IMR-90 (cell line): Measurements from ENCODE around the gene SRP9. TPM values are rescaled to one million over a fixed set of nuclear protein-coding genes. Genes with fewer than 3 reads are reported as not detected.
"Not testable (repeated sequence)": the region's sequence is repeated elsewhere in the genome, so short reads cannot be mapped to it uniquely, and the experiment has no call there.

Experiments used
- ATAC-seq: fragments of 200-7000 bp; cut with Tn5 transposase; 2 replicates; pipeline ENCODE4 v1.9.1; 2020; ENCODE audit warnings: low read depth, mild to moderate bottlenecking, moderate library complexity
- BruUV-seq: library from RNA; stranded (reverse); fragments of 400-500 nt; replicated peaks from 2 replicates; lab custom pipeline; 2021; lab: Mats Ljungman, UMichigan
- CTCF ChIA-PET: fragments of 300-600 bp; formaldehyde crosslinking; extraction: SDS; loops from one replicate; lab custom pipeline; 2021; ENCODE audit warnings: antibody characterized with exemption; lab: Yijun Ruan, JAX
- POLR2A ChIA-PET: fragments of 300-600 bp; sonication (Branson Sonifier 250); formaldehyde crosslinking; loops from one replicate; lab custom pipeline; 2022; ENCODE audit warnings: antibody characterized with exemption; ENCODE audit not compliant: unreplicated experiment; lab: Charles Lee
- DNase-seq: peaks from one replicate; pipeline ENCODE4 v3.0.0; 2013
- H2AFZ ChIP-seq: replicated peaks from 2 replicates; pipeline ENCODE3; 2013; ENCODE audit warnings: low read length, mild to moderate bottlenecking; ENCODE audit not compliant: poor library complexity
- H2AK5ac ChIP-seq: 2 replicates; pipeline ENCODE4 v1.6.1; 2013; ENCODE audit warnings: low read depth, low read length, inconsistent platforms
- H2AK9ac ChIP-seq: replicated peaks from 2 replicates; pipeline ENCODE3; 2013; ENCODE audit warnings: mild to moderate bottlenecking, low read depth, low read length, moderate library complexity; ENCODE audit not compliant: poor library complexity
- H2BK120ac ChIP-seq: 2 replicates; pipeline ENCODE4 v1.6.1; 2013; ENCODE audit warnings: low read depth, low read length, inconsistent platforms
- H2BK15ac ChIP-seq: 3 replicates; pipeline ENCODE4 v1.6.1; 2013; ENCODE audit warnings: low read depth, low read length, inconsistent platforms
- H2BK20ac ChIP-seq: 2 replicates; pipeline ENCODE4 v1.6.1; 2013; ENCODE audit warnings: low read depth, mild to moderate bottlenecking, inconsistent platforms, low read length, moderate library complexity
- H2BK5ac ChIP-seq: 2 replicates; pipeline ENCODE4 v1.6.1; 2013; ENCODE audit warnings: mild to moderate bottlenecking, low read depth, low read length, inconsistent platforms; ENCODE audit not compliant: poor library complexity, severe bottlenecking
- H3K14ac ChIP-seq: replicated peaks from 2 replicates; pipeline ENCODE4 v1.6.1; 2013; ENCODE audit warnings: low read depth, low read length, inconsistent platforms
- H3K18ac ChIP-seq: 2 replicates; pipeline ENCODE4 v1.6.1; 2013; ENCODE audit warnings: low read depth, low read length, control low read depth
- H3K23ac ChIP-seq: 2 replicates; pipeline ENCODE4 v1.6.1; 2013; ENCODE audit warnings: low read depth, low read length, inconsistent platforms
- H3K27ac ChIP-seq: 2 replicates; pipeline ENCODE4 v1.5.1; 2013; ENCODE audit warnings: mild to moderate bottlenecking, control low read depth, low read length; ENCODE audit not compliant: insufficient read depth
- H3K27me3 ChIP-seq: 2 replicates; pipeline ENCODE4 v1.6.1; 2013; ENCODE audit warnings: low read length; ENCODE audit not compliant: control insufficient read depth, insufficient read depth
- H3K36me3 ChIP-seq: 2 replicates; pipeline ENCODE4 v1.6.1; 2013; ENCODE audit warnings: low read length, mixed read lengths; ENCODE audit not compliant: control insufficient read depth, insufficient read depth
- H3K4ac ChIP-seq: 2 replicates; pipeline ENCODE4 v1.6.1; 2013; ENCODE audit warnings: low read depth, low read length, inconsistent platforms
- H3K4me1 ChIP-seq: 2 replicates; pipeline ENCODE4 v1.6.1; 2013; ENCODE audit warnings: low read length, mixed read lengths; ENCODE audit not compliant: control insufficient read depth, insufficient read depth
- H3K4me2 ChIP-seq: 2 replicates; pipeline ENCODE4 v1.6.1; 2013; ENCODE audit warnings: low read depth, mild to moderate bottlenecking, control low read depth, low read length, moderate library complexity
- H3K4me3 ChIP-seq: 2 replicates; pipeline ENCODE4 v1.5.1; 2013; ENCODE audit warnings: low read depth, mild to moderate bottlenecking, control low read depth, low read length, moderate library complexity; ENCODE audit not compliant: insufficient read depth
- H3K56ac ChIP-seq: 2 replicates; pipeline ENCODE4 v1.6.1; 2013; ENCODE audit warnings: low read length, inconsistent platforms; ENCODE audit not compliant: insufficient read depth; ENCODE audit errors: extremely low read depth
- H3K79me1 ChIP-seq, 2 experiments: 2 replicates each; pipeline ENCODE4 v1.6.1; 2013; ENCODE audit warnings: low read length in 2 of 2, inconsistent platforms in 1 of 2, low read depth in 1 of 2
- H3K9ac ChIP-seq: 2 replicates; pipeline ENCODE4 v1.6.1; 2013; ENCODE audit warnings: low read depth, low read length, control low read depth
- H3K9me1 ChIP-seq: 2 replicates; pipeline ENCODE4 v1.6.1; 2013; ENCODE audit warnings: low read length, inconsistent platforms; ENCODE audit not compliant: insufficient read depth
- H3K9me3 ChIP-seq: 2 replicates; pipeline ENCODE4 v1.6.1; 2013; ENCODE audit warnings: low read length; ENCODE audit not compliant: control insufficient read depth, insufficient read depth
- H4K20me1 ChIP-seq: 2 replicates; pipeline ENCODE4 v1.6.1; 2013; ENCODE audit warnings: low read length, inconsistent platforms; ENCODE audit not compliant: insufficient read depth
- H4K5ac ChIP-seq: 2 replicates; pipeline ENCODE4 v1.6.1; 2013; ENCODE audit warnings: mild to moderate bottlenecking, low read depth, low read length, control low read depth
- H4K8ac ChIP-seq, 2 experiments: 2 replicates each; pipeline ENCODE4 v1.6.1; 2013; ENCODE audit warnings: low read depth in 2 of 2, low read length in 2 of 2, control low read depth in 1 of 2, inconsistent platforms in 1 of 2
- H4K91ac ChIP-seq: 2 replicates; pipeline ENCODE4 v1.6.1; 2013; ENCODE audit warnings: low read depth, low read length, inconsistent platforms; ENCODE audit not compliant: insufficient read depth
- MAZ ChIP-seq: IDR thresholded peaks from 2 replicates; pipeline ENCODE4 v1.6.1; 2012; ENCODE audit warnings: low read depth, mild to moderate bottlenecking, low read length, improper control_type of control experiment, moderate library complexity, borderline replicate concordance
- POLR2A ChIP-seq: IDR thresholded peaks from 2 replicates; pipeline ENCODE4 v1.6.1; 2012; ENCODE audit warnings: mild to moderate bottlenecking, low read depth, low read length
- RFX5 ChIP-seq: IDR thresholded peaks from 2 replicates; pipeline ENCODE4 v1.8.0; 2012; ENCODE audit warnings: low read depth, mild to moderate bottlenecking, low read length, moderate library complexity
- SMC3 ChIP-seq: fragments of 150-350 bp; IDR thresholded peaks from 2 replicates; pipeline ENCODE4 v1.6.1; 2016; ENCODE audit warnings: low read depth, mild to moderate bottlenecking, antibody characterized with exemption, low read length, moderate library complexity
- WGBS, 2 experiments: methylation state at CpG; one replicate each; pipeline versions ENCODE4 v1.1.5 to v1.1.7; 2013; ENCODE audit warnings: missing lambda C conversion rate in 2 of 2; ENCODE audit not compliant: insufficient read length in 1 of 2; ENCODE audit errors: extremely low coverage in 2 of 2; 5-methylcytosine and 5-hydroxymethylcytosine counted together
- dilution Hi-C: fragments of 300-500 bp; cut with HindIII; formaldehyde crosslinking; loops from one replicate; pipeline ENCODE4 v1.14.3; 2018; ENCODE audit warnings: low sequenced_read_pairs; ENCODE audit not compliant: unreplicated experiment
- in situ Hi-C: fragments of 300-500 bp; cut with MboI; formaldehyde crosslinking; loops from 3 replicates; pipeline ENCODE4 v1.14.3; 2019; ENCODE audit warnings: low sequenced_read_pairs, inconsistent platforms, mixed read lengths
- intact Hi-C: fragments of 100-400 bp; cut with micrococcal nuclease; formaldehyde crosslinking; loops from 2 replicates; pipeline ENCODE4 v1.10.0; 2022
- polyA plus RNA-seq, 3 experiments: library from polyadenylated mRNA; depleted of rRNA; stranded (reverse); fragments of >200 nt; gene quantifications; 2 replicates each; pipeline ENCODE4 v1.2.3, GENCODE V29; 2012; ENCODE audit warnings: low replicate concordance in 1 of 3
- total RNA-seq: library from RNA; depleted of rRNA; stranded (reverse); fragments of >200 nt; gene quantifications from 2 replicates; pipeline ENCODE4 v1.2.3, GENCODE V29; 2012
- TF ChIP-seq, protein P1 (sequence below): fragments of 150-350 bp; IDR thresholded peaks from 2 replicates; pipeline ENCODE4 v1.6.1; 2016; ENCODE audit warnings: low read depth, mild to moderate bottlenecking, low read length, moderate library complexity, borderline replicate concordance

SRP9 gene
- total and polyA plus RNA-seq, 2 of the 4 experiments (the other 2 are of a cell fraction): 230 to 295 TPM

DNA sequence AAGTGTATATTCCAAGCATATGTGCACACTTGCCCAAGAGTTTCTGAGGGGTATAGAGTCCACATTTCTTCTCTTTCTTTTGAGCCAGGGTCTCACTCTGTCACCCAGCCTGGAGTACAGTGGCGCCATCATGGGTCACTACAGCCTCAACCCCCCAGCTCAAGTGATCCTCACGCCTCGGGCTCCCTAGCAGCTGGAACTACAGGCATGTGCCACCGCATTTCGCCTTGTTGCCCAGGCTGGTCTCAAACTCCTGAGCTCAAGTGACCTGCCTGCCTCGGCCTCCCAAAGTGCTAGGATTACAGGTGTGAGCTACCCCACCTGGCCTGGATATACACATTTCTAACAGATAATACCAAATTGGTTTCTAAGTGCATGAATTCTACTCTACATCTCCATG lies 17.1 kb upstream of the SRP9 start:
- ChIA-PET CTCF (interaction anchor here (0.6 kb wide), 1 partner anchor 102 kb away, joined by 3 read pairs; no protein-coding TSS in a partner anchor), POLR2A (no interaction called here)
- no peak overlapping the region for H3K27ac ChIP-seq
- in situ Hi-C loops: no loop called here
- H2BK120ac ChIP-seq: no peak overlapping the region
- dilution Hi-C loops: no loop called here
- no peak overlapping the region for H4K91ac ChIP-seq
- DNase-seq: no peak
- no peak overlapping the region for H2BK20ac ChIP-seq
- H3K4ac ChIP-seq: no peak overlapping the region
- H2AK9ac ChIP-seq: no peak overlapping the region
- no peak overlapping the region for H2AK5ac ChIP-seq
- H3K4me1 ChIP-seq: peaks cover 24% of the 10 kb centered on the region
- TF ChIP-seq POLR2A (no peak), MAZ (no peak), SMC3 (no peak), RFX5 (no peak)
- TF ChIP-seq, protein P1, sequence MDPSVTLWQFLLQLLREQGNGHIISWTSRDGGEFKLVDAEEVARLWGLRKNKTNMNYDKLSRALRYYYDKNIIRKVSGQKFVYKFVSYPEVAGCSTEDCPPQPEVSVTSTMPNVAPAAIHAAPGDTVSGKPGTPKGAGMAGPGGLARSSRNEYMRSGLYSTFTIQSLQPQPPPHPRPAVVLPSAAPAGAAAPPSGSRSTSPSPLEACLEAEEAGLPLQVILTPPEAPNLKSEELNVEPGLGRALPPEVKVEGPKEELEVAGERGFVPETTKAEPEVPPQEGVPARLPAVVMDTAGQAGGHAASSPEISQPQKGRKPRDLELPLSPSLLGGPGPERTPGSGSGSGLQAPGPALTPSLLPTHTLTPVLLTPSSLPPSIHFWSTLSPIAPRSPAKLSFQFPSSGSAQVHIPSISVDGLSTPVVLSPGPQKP: no peak
- peaks cover 18% of the 10 kb centered on the region for H3K9me1 ChIP-seq
- H2BK15ac ChIP-seq: no peak overlapping the region
- H3K79me1 ChIP-seq: no peaks in the 10 kb centered on the region
- H3K4me3 ChIP-seq: no peak overlapping the region
- H3K9ac ChIP-seq: no peak overlapping the region
- H3K18ac ChIP-seq: no peak overlapping the region
- no TSS peak for BruUV-seq
- H2AFZ ChIP-seq: no peak overlapping the region
- no peak overlapping the region for H3K56ac ChIP-seq
- no peak overlapping the region for H2BK5ac ChIP-seq
- H3K27me3 ChIP-seq: no peaks in the 10 kb centered on the region
- no peak overlapping the region for H4K8ac ChIP-seq
- intact Hi-C loops: no loop called here
- no peak for ATAC-seq
- H3K4me2 ChIP-seq: no peak overlapping the region
- H3K23ac ChIP-seq: no peak overlapping the region
- H4K5ac ChIP-seq: no peak overlapping the region
- H3K14ac ChIP-seq: no peak overlapping the region
- 95% methylated on average over 6 of the region's 6 CpGs; no CpG with 5 or more reads in 1 of the 2 experiments for WGBS, 2 experiments
- H3K9me3 ChIP-seq: no peaks in the 10 kb centered on the region
- H4K20me1 ChIP-seq: no peaks in the 10 kb centered on the region
- H3K36me3 ChIP-seq: no peaks in the 10 kb centered on the region

GRCh38 chr1:225761395-225761794 lies 16.2 kb upstream of the SRP9 start:
- H3K4me2 ChIP-seq, H3K4me3 ChIP-seq, H2BK5ac ChIP-seq, H3K79me1 ChIP-seq, H3K27me3 ChIP-seq, BruUV-seq, H3K18ac ChIP-seq, H2BK20ac ChIP-seq, H2BK120ac ChIP-seq, H3K14ac ChIP-seq, POLR2A ChIA-PET, H3K9me3 ChIP-seq, H3K9ac ChIP-seq, in situ Hi-C loops, ATAC-seq, H3K56ac ChIP-seq, H2AK9ac ChIP-seq, H2BK15ac ChIP-seq, H4K8ac ChIP-seq, H3K27ac ChIP-seq, H4K20me1 ChIP-seq, H2AK5ac ChIP-seq, H4K5ac ChIP-seq, CTCF ChIA-PET, H3K4ac ChIP-seq, dilution Hi-C loops, H3K36me3 ChIP-seq, H2AFZ ChIP-seq, intact Hi-C loops, H3K23ac ChIP-seq, H4K91ac ChIP-seq, DNase-seq: not testable (repeated sequence)
- Histone ChIP-seq H3K9me1 (peaks cover 12% of the 10 kb centered on the region), H3K4me1 (peaks cover 19% of the 10 kb centered on the region)
- 100% methylated on average over 2 of the region's 6 CpGs; no CpG with 5 or more reads in 1 of the 2 experiments for WGBS, 2 experiments
